Measurements from ENCODE around the gene KY.
"Not testable (repeated sequence)": the region's sequence is repeated elsewhere in the genome, so short reads cannot be mapped to it uniquely, and the experiment has no call there.

KY gene

DNA sequence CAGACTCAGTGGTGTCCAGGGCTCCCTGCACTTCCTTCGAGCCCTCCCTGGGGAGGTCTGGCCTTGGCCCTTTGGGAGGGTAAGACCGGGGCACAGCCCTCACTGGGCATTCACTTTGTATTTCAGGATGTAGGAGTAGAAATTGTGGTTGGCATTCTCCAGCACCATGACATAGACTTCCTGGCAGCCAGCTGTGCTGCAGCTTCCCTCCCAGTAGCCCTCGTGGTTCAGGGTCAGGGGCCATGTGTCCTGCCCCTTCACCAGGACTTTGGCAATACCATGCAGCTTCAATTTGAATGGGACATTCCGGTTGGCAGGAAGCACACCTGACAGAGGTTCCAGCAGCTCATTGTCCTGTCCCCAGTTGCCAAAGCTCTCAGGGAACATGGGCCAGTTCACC is 47.3 kb downstream of the KY start:
- H3K9me3 ChIP-seq (ENCODE audit: control insufficient read depth in 2 of 2, low read length in 2 of 2): no peaks in the 10 kb centered on the region
- H3K4me3 ChIP-seq (ENCODE audit: low read length in 2 of 2): no peak overlapping the region
- H3K4me1 ChIP-seq (ENCODE audit: control insufficient read depth in 2 of 2, insufficient read depth in 2 of 2, low read length in 2 of 2): peaks cover 0 to 3% of the 10 kb centered on the region in 2 donors
- no peak overlapping the region for H3K9ac ChIP-seq (ENCODE audit: low read depth in 1 of 2, low read length in 2 of 2)
- no peak overlapping the region for H3K27ac ChIP-seq (ENCODE audit: low read depth in 2 of 2, low read length in 2 of 2)
- peaks cover 3 to 5% of the 10 kb centered on the region in 2 donors for H3K27me3 ChIP-seq (ENCODE audit: control insufficient read depth in 2 of 2, insufficient read depth in 2 of 2, low read length in 2 of 2)
- H3K36me3 ChIP-seq (ENCODE audit: control insufficient read depth in 2 of 2, insufficient read depth in 2 of 2, low read length in 2 of 2): no peaks in the 10 kb centered on the region

DNA sequence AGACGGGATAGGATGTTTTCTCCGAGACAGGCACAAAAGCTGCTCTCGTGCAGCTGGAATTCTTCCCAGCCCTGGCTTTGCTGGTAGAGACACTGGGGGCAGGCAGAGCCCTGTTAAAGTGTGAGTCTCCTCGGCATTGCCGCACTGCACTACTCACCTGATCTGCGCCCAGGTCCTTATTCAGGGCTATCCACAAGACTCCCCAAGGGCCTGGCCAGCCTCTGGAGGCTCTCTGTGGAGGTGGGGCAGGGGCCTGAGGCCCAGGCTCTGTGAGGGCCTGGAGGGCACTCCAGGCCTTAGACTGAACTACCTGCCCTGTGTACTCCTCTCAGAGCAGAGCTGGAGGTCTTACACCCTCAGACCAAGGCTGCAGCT is 48.4 kb downstream of the KY start:
- Histone ChIP-seq H3K36me3 (ENCODE audit: control insufficient read depth in 2 of 2, insufficient read depth in 2 of 2, low read length in 2 of 2) (no peaks in the 10 kb centered on the region), H3K27ac (ENCODE audit: low read depth in 2 of 2, low read length in 2 of 2) (no peak overlapping the region), H3K4me3 (ENCODE audit: low read length in 2 of 2) (no peak overlapping the region), H3K9ac (ENCODE audit: low read depth in 1 of 2, low read length in 2 of 2) (no peak overlapping the region), H3K9me3 (ENCODE audit: control insufficient read depth in 2 of 2, low read length in 2 of 2) (no peaks in the 10 kb centered on the region), H3K4me1 (ENCODE audit: control insufficient read depth in 2 of 2, insufficient read depth in 2 of 2, low read length in 2 of 2) (peaks cover 0 to 3% of the 10 kb centered on the region in 2 donors), H3K27me3 (ENCODE audit: control insufficient read depth in 2 of 2, insufficient read depth in 2 of 2, low read length in 2 of 2) (peaks cover 3 to 5% of the 10 kb centered on the region in 2 donors)

DNA sequence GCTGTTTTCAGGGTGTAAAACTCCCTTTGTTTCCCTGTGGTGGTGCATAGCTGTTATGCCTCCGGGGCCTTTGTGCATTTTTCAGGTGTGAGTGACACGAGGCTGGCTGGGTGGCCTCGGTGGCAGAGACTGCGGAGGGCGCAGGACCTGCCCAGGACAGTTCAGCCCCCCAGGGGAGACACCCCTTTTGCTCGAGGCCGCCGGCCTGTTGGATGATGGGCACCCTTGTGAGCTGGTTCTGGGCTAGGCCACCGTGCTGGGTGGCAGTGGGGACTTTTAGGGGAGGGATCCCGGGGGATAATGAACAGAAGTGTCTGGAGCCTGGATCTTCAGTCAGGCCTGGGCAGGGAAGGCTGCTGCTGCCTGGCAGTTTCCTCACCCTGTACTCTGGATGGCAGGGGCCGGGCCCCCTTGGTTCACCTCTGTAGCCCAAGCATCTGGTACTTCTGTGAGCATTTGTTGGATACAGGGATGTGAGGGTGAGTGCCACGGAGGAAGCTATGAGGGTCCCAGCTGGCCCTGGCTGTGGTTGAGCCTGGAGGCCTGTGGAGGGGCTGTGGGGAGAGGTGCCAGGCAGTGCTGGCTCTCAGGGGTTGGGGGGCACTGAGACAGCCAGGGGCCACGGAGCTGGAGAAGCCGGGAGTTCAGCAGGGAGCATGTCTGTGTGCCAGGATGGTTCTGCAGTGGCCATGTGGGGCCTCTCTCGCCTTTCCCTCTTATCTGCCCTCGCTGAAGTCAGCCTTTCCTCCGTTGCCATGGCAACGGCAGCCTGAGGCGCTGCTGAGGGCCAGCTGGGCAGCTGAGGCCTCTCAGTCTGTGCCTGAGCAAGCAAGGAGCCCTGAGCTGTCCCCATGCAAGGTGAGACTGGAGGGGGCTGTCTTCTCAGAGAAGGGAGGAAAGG is 49.0 kb downstream of the KY start:
- Histone ChIP-seq H3K27ac (ENCODE audit: low read depth in 2 of 2, low read length in 2 of 2) (no peak overlapping the region), H3K36me3 (ENCODE audit: control insufficient read depth in 2 of 2, insufficient read depth in 2 of 2, low read length in 2 of 2) (no peaks in the 10 kb centered on the region), H3K9ac (ENCODE audit: low read depth in 1 of 2, low read length in 2 of 2) (no peak overlapping the region), H3K27me3 (ENCODE audit: control insufficient read depth in 2 of 2, insufficient read depth in 2 of 2, low read length in 2 of 2) (peaks cover 3 to 5% of the 10 kb centered on the region in 2 donors), H3K9me3 (ENCODE audit: control insufficient read depth in 2 of 2, low read length in 2 of 2) (no peaks in the 10 kb centered on the region), H3K4me3 (ENCODE audit: low read length in 2 of 2) (no peak overlapping the region), H3K4me1 (ENCODE audit: control insufficient read depth in 2 of 2, insufficient read depth in 2 of 2, low read length in 2 of 2) (peaks cover 0 to 3% of the 10 kb centered on the region in 2 donors)

DNA sequence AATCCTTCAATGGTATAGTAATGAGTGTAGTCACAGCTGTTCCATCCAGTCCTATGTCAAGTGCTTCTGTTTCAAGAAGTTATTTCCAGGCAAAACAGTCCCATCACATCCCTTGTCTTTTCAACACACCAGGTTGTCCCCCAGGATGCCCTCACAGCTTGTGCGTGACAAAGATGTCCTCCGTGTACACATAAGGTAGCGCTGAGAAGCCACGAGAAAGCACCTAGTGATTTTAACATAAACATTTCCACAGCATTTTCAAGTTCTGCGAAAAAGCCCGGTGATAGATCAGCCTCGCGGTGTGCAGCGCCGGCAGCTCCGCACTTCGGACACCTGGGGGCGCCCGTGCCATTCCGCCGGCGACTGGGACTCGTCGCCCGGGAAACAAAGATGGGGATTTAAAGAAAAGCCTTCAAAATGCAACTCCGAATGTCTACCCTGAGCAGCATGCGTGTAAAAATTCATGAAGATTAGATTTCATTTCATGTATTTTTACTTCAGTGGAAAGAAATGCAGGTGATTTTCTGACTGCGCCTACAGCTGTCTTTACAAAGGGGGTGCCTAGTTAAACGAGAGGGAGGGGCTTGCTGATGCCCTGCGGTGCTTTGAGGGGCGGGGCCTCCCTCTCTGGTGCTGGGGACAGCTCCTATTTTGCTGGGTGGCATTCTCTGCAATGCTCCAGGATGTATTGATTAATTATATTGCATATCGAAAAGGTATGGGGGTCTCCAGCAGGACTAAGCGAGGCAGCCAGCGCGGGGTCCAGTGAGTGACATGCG is 49.9 kb downstream of the KY start:
- Histone ChIP-seq H3K36me3 (ENCODE audit: control insufficient read depth in 2 of 2, insufficient read depth in 2 of 2, low read length in 2 of 2) (no peaks in the 10 kb centered on the region), H3K27me3 (ENCODE audit: control insufficient read depth in 2 of 2, insufficient read depth in 2 of 2, low read length in 2 of 2) (peaks cover 3 to 5% of the 10 kb centered on the region in 2 donors), H3K9me3 (ENCODE audit: control insufficient read depth in 2 of 2, low read length in 2 of 2) (no peaks in the 10 kb centered on the region), H3K4me3 (ENCODE audit: low read length in 2 of 2) (no peak overlapping the region), H3K4me1 (ENCODE audit: control insufficient read depth in 2 of 2, insufficient read depth in 2 of 2, low read length in 2 of 2) (peaks cover 0 to 3% of the 10 kb centered on the region in 2 donors), H3K9ac (ENCODE audit: low read depth in 1 of 2, low read length in 2 of 2) (no peak overlapping the region), H3K27ac (ENCODE audit: low read depth in 2 of 2, low read length in 2 of 2) (no peak overlapping the region)

DNA sequence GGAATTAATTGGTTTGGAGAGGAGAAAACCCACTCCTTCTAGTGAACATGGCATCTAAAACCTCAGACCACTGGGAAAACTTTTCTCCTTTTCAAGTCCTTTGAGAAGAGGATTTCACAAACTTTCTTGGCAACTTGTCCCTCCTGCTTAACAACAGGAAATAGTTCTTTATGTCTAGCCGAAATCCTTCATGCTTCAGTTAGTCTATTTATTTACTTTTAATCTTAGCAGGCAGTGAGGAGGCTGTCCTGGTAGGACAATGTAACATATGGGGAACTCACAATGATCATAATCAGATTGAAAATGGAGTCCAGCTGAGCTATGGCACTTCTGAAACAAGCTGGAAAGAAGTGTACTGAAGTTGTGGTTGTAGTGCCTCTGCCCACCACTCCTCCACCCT is 50.6 kb downstream of the KY start:
- no peak overlapping the region for H3K27ac ChIP-seq (ENCODE audit: low read depth in 2 of 2, low read length in 2 of 2)
- H3K9ac ChIP-seq (ENCODE audit: low read depth in 1 of 2, low read length in 2 of 2): no peak overlapping the region
- H3K4me3 ChIP-seq (ENCODE audit: low read length in 2 of 2): no peak overlapping the region
- H3K27me3 ChIP-seq (ENCODE audit: control insufficient read depth in 2 of 2, insufficient read depth in 2 of 2, low read length in 2 of 2): peaks cover 3 to 5% of the 10 kb centered on the region in 2 donors
- no peaks in the 10 kb centered on the region for H3K36me3 ChIP-seq (ENCODE audit: control insufficient read depth in 2 of 2, insufficient read depth in 2 of 2, low read length in 2 of 2)
- no peaks in the 10 kb centered on the region for H3K9me3 ChIP-seq (ENCODE audit: control insufficient read depth in 2 of 2, low read length in 2 of 2)
- peaks cover 0 to 3% of the 10 kb centered on the region in 2 donors for H3K4me1 ChIP-seq (ENCODE audit: control insufficient read depth in 2 of 2, insufficient read depth in 2 of 2, low read length in 2 of 2)

DNA sequence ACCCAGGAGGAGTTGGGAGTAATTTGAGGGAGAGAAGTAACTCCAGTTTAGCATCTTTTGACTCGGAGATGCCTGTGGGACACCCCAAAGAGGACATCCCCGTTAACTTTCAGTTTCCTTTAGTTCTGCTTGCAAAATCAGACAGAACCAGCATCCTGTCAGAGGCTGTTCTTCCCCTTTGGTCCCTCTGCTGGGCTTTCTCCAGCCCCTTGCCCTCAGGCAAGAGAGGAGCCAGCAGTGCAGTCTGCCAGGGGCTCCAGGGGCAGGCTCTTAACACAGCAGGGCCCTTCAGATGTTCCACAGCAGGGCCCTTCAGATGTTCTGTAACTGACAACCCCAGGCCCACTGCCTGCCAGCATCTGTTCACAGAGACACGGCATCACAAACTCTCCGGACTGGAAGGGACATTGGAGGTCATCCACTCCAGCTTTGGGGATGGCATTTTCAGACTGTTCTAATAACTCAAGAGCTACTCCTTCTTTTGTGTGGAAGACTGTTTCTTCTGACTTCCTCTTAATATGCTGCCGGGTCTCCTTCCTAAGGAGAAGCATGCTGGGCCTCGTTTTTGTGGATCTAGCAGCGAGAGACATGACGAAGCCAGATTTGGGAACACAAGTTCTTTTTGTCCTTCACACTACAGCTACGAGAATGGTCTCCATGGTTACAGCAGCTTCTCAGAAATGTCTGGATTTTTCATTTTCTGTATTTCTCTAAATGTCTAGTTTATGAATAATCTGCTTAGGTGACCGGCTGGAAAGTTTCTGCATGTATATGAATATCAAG is 51.9 kb downstream of the KY start:
- H3K9ac ChIP-seq (ENCODE audit: low read depth in 1 of 2, low read length in 2 of 2): no peak overlapping the region
- H3K27ac ChIP-seq (ENCODE audit: low read depth in 2 of 2, low read length in 2 of 2): no peak overlapping the region
- peaks cover 3 to 5% of the 10 kb centered on the region in 2 donors for H3K27me3 ChIP-seq (ENCODE audit: control insufficient read depth in 2 of 2, insufficient read depth in 2 of 2, low read length in 2 of 2)
- H3K4me3 ChIP-seq (ENCODE audit: low read length in 2 of 2): no peak overlapping the region
- H3K4me1 ChIP-seq (ENCODE audit: control insufficient read depth in 2 of 2, insufficient read depth in 2 of 2, low read length in 2 of 2): peaks cover 0 to 3% of the 10 kb centered on the region in 2 donors
- no peaks in the 10 kb centered on the region for H3K36me3 ChIP-seq (ENCODE audit: control insufficient read depth in 2 of 2, insufficient read depth in 2 of 2, low read length in 2 of 2)
- H3K9me3 ChIP-seq (ENCODE audit: control insufficient read depth in 2 of 2, low read length in 2 of 2): no peaks in the 10 kb centered on the region

DNA sequence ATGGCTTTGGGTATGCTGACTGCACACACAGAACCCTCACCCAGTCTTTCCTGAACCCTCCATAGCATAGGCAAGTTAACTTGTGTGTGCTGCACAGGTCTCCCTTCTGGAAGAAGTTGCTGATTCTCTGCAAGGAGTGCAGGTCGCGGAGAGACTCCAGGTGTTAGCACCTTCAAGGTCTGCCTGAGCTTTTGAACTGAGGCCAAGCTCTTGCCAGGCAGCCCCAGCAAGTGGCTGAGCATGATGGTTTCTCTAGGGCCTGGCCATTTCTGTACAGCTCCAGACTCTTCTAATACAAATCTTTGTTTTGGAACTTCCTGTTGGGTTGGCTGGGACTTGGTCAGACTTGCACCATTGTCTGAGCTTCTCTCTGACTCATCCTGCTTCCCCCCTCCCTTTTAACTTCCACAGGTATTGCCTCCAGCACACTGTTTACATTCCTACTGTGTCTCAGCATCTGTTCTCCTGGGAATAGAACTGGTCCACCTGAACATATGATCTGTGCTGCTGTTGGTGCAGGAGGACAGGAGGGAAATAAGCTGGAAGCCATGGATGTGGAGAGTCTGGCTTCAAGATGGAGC is 53.3 kb downstream of the KY start:
- H3K9ac ChIP-seq (ENCODE audit: low read depth in 1 of 2, low read length in 2 of 2): no peak overlapping the region
- H3K4me1 ChIP-seq (ENCODE audit: control insufficient read depth in 2 of 2, insufficient read depth in 2 of 2, low read length in 2 of 2): peaks cover 0 to 3% of the 10 kb centered on the region in 2 donors
- no peak overlapping the region for H3K27ac ChIP-seq (ENCODE audit: low read depth in 2 of 2, low read length in 2 of 2)
- H3K9me3 ChIP-seq (ENCODE audit: control insufficient read depth in 2 of 2, low read length in 2 of 2): no peaks in the 10 kb centered on the region
- no peaks in the 10 kb centered on the region for H3K36me3 ChIP-seq (ENCODE audit: control insufficient read depth in 2 of 2, insufficient read depth in 2 of 2, low read length in 2 of 2)
- H3K27me3 ChIP-seq (ENCODE audit: control insufficient read depth in 2 of 2, insufficient read depth in 2 of 2, low read length in 2 of 2): peaks cover 3 to 5% of the 10 kb centered on the region in 2 donors
- no peak overlapping the region for H3K4me3 ChIP-seq (ENCODE audit: low read length in 2 of 2)

DNA sequence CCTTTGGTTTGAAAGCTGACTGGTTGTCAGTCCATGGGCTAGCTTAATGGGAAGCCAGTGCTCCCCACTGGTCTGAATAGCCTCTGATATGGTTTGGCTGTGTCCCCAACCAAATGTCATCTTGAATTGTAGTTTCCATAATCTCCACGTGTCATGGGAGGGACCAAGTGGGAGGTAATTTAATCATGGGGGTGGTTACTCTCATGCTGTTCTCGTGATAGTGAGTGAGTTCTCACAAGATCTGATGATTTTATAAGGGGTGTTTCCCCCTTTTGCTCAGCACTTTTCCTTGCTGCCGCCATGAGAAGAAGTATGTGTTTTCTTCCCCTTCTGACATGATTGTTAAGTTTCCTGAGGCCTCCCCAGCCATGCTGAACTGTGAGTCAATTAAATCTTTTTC is 55.8 kb downstream of the KY start:
- not testable (repeated sequence) for H3K9me3 ChIP-seq (ENCODE audit: control insufficient read depth in 2 of 2, low read length in 2 of 2); H3K4me1 ChIP-seq (ENCODE audit: control insufficient read depth in 2 of 2, insufficient read depth in 2 of 2, low read length in 2 of 2); H3K27ac ChIP-seq (ENCODE audit: low read depth in 2 of 2, low read length in 2 of 2); H3K4me3 ChIP-seq (ENCODE audit: low read length in 2 of 2); H3K36me3 ChIP-seq (ENCODE audit: control insufficient read depth in 2 of 2, insufficient read depth in 2 of 2, low read length in 2 of 2); H3K9ac ChIP-seq (ENCODE audit: low read depth in 1 of 2, low read length in 2 of 2); H3K27me3 ChIP-seq (ENCODE audit: control insufficient read depth in 2 of 2, insufficient read depth in 2 of 2, low read length in 2 of 2)

DNA sequence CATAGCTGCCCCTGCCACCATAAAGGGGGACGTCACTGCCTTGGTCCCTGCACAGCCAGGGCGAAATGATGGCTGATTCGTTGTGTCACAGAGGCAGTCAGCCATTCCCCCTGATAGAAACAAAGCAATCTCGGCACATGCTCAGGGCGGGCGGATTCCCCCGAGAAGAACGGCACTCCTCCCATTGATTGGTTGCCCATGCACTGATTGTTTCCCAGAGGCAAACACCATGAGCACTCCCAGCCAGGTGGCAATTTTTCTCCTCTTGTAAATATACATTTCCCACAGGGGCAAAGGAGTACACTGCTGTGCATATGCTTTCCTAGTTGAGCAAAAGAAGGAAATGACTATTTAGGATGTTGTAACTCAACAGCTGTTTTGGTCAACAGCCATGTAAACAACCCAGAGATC is 56.5 kb downstream of the KY start:
- H3K36me3 ChIP-seq (ENCODE audit: control insufficient read depth in 2 of 2, insufficient read depth in 2 of 2, low read length in 2 of 2): no peaks in the 10 kb centered on the region
- no peak overlapping the region for H3K9ac ChIP-seq (ENCODE audit: low read depth in 1 of 2, low read length in 2 of 2)
- H3K4me3 ChIP-seq (ENCODE audit: low read length in 2 of 2): no peak overlapping the region
- no peaks in the 10 kb centered on the region for H3K9me3 ChIP-seq (ENCODE audit: control insufficient read depth in 2 of 2, low read length in 2 of 2)
- H3K4me1 ChIP-seq (ENCODE audit: control insufficient read depth in 2 of 2, insufficient read depth in 2 of 2, low read length in 2 of 2): no peaks in the 10 kb centered on the region
- H3K27ac ChIP-seq (ENCODE audit: low read depth in 2 of 2, low read length in 2 of 2): no peak overlapping the region
- no peaks in the 10 kb centered on the region for H3K27me3 ChIP-seq (ENCODE audit: control insufficient read depth in 2 of 2, insufficient read depth in 2 of 2, low read length in 2 of 2)
